Right atrium auricular region (tissue), 2 donors: ENCODE results near the gene ANGPTL2. TPM values are rescaled to one million over a fixed set of nuclear protein-coding genes. Genes with fewer than 3 reads are reported as not detected.
A peak's percentile ranks its signal among the peaks of the same experiment; 100 is the strongest.

Experiments used
- DNase-seq: peaks from one replicate; pipeline ENCODE4 v3.0.0-alpha.2; 2019; ENCODE audit warnings: low spot score
- H3K27ac ChIP-seq, 2 donors: fragments of 200-600 bp; sonication (generic); 1 replicate in 1 of 2; 2 replicates in 1 of 2; pipeline ENCODE4 v1.5.1; 2016 to 2019
- H3K27me3 ChIP-seq, 2 donors: fragments of 200-600 bp; sonication (generic); one replicate each; pipeline versions ENCODE4 v1.5.1 to v1.6.0; 2017 to 2019
- H3K36me3 ChIP-seq: fragments of 200-600 bp; sonication (generic); one replicate; pipeline ENCODE4 v1.5.1; 2016
- H3K4me1 ChIP-seq, 2 donors: fragments of 200-600 bp; sonication (generic); one replicate each; pipeline versions ENCODE4 v1.5.1 to v1.6.0; 2017 to 2019
- H3K4me3 ChIP-seq, 2 donors: fragments of 200-600 bp; sonication (generic); 1 replicate in 1 of 2; 2 replicates in 1 of 2; pipeline ENCODE4 v1.5.1; 2017 to 2019; ENCODE audit warnings: mild to moderate bottlenecking in 1 of 2, moderate library complexity in 1 of 2
- H3K9me3 ChIP-seq, 2 donors: fragments of 200-600 bp; sonication (generic); one replicate each; pipeline ENCODE4 v1.5.1; 2019
- total RNA-seq, 2 donors: library from RNA; depleted of rRNA; stranded (reverse); fragments of >200 nt; gene quantifications; one replicate each; pipeline ENCODE4 v1.1.0, GENCODE V29; 2016
- TF ChIP-seq, protein P1 (sequence below), 2 donors: fragments of 200-600 bp; sonication (generic); IDR thresholded peaks; one replicate each; pipeline ENCODE4 v1.5.1; 2019; ENCODE audit warnings: antibody characterized with exemption in 2 of 2

The ANGPTL2 gene
- total RNA-seq, 2 donors from 2014 or later = 42.8 to 55.8 TPM

DNA sequence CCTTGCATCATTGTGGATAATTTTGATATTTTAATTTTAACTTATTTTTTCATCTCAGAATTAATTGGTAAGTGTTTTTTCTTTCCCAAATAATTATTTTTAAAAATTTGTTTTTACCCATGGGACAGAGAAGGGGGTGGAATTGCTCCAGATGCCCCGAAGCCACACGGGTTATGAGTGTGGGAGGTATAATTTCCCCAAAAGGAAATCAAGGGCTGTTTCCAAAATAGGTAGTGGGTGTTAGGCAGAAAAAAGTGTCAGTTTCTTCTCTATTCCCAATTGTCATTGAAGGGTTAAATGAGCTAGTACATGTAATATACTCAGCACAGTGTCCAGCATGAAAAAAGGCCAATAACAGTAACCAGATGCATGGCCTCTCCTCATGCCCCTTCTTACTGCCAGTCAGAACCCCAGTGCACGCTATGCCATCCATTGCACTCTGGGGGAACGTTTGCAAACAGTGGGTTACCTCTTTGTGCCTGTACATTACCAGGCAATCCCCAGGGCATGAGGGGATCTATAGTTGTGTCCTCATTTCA is 36.4 kb upstream of the ANGPTL2 start:
- Histone ChIP-seq H3K27ac (no peak overlapping the region), H3K36me3 (no peaks in the 10 kb centered on the region), H3K4me1 (peaks cover 0 to 36% of the 10 kb centered on the region in 2 donors), H3K27me3 (no peaks in the 10 kb centered on the region), H3K4me3 (no peak overlapping the region), H3K9me3 (no peaks in the 10 kb centered on the region)
- TF ChIP-seq, protein P1, sequence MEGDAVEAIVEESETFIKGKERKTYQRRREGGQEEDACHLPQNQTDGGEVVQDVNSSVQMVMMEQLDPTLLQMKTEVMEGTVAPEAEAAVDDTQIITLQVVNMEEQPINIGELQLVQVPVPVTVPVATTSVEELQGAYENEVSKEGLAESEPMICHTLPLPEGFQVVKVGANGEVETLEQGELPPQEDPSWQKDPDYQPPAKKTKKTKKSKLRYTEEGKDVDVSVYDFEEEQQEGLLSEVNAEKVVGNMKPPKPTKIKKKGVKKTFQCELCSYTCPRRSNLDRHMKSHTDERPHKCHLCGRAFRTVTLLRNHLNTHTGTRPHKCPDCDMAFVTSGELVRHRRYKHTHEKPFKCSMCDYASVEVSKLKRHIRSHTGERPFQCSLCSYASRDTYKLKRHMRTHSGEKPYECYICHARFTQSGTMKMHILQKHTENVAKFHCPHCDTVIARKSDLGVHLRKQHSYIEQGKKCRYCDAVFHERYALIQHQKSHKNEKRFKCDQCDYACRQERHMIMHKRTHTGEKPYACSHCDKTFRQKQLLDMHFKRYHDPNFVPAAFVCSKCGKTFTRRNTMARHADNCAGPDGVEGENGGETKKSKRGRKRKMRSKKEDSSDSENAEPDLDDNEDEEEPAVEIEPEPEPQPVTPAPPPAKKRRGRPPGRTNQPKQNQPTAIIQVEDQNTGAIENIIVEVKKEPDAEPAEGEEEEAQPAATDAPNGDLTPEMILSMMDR (IDR thresholded peaks at IDR 0.05) = no peak
- no peak for DNase-seq

DNA sequence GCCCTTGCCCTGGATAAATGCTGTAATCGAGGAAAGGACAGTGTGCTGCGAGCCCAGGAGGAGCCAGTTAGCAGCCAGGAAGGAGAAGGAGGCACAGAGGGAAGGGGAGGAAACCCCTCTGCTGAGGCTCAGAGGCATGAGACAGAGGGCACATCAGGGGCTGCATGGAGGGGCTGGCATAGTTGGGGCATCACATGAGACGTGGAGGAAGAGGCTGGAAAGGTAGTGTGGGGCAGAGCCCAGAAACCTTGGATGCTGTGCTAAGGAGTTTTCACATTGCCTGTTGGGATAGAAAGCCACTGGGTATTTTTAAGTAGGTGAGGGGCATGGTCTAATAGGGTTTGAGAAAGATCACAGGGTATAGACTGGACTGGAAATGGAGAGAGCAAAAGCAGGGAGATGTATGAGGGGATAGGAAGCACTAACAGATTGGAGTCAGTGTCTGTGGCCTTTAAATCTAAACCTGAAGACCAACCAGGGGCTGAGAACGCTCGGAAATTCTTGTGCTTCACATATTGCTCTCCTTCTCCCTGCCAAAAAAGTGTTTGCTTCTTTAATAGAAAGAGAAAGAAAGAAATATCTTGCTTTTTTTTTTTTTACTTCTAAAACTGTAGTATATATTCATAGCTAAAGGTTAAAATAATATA is 33.0 kb upstream of the ANGPTL2 start:
- DNase-seq = no peak
- TF ChIP-seq, protein P1 (IDR thresholded peaks at IDR 0.05) = no peak
- H3K4me3 ChIP-seq = no peak overlapping the region
- H3K27me3 ChIP-seq = no peaks in the 10 kb centered on the region
- no peaks in the 10 kb centered on the region for H3K36me3 ChIP-seq
- H3K9me3 ChIP-seq = no peaks in the 10 kb centered on the region
- peak overlapping the region; percentile 38 to 64 for H3K27ac ChIP-seq
- H3K4me1 ChIP-seq = peaks cover 0 to 22% of the 10 kb centered on the region in 2 donors

DNA sequence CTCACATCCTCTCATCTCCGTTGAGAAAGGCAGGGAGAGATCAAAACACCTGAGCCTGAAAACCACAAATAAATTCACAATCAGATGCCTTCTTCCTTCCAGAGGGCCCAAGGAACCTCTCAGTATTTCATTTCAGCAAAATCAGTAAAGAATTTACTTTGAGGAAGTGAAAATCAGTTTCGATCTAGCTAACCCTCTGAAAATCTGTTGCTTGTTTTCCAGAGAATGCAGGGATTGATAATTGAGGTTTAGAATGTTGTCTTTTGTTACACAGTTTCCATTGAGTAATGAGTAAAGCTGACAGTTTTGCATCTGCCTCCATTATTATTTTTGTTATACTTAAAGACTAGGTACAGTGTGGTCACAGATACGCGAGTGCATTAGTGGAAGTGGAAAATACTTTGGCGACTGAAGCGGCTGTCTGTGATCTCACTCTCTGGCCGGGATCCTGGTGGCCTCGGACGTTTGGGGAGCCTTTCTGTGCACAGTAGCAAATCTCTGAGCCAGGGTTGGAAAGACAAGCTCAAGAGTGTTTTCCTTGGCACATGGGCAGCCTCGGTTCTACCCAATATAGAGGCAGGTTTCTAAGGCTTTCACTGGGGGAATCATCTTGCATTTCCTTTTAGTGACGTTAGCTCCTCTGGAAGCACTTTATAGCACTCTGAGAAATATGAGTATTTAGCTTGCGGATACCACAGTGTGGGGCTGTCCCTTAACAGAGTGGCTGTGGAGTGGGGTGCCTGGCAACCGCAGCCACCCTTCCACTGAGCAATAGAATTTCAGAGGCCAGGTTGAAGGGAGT is 32.2 kb upstream of the ANGPTL2 start:
- Histone ChIP-seq H3K9me3 (no peaks in the 10 kb centered on the region), H3K27ac (peak overlapping the region; percentile 38 to 64), H3K27me3 (no peaks in the 10 kb centered on the region), H3K36me3 (no peaks in the 10 kb centered on the region), H3K4me1 (peaks cover 0 to 22% of the 10 kb centered on the region in 2 donors), H3K4me3 (peak overlapping the region in 1 of 2 donors; percentile 8)
- TF ChIP-seq, protein P1 (IDR thresholded peaks at IDR 0.05) = no peak
- DNase-seq = peak; percentile 89

DNA sequence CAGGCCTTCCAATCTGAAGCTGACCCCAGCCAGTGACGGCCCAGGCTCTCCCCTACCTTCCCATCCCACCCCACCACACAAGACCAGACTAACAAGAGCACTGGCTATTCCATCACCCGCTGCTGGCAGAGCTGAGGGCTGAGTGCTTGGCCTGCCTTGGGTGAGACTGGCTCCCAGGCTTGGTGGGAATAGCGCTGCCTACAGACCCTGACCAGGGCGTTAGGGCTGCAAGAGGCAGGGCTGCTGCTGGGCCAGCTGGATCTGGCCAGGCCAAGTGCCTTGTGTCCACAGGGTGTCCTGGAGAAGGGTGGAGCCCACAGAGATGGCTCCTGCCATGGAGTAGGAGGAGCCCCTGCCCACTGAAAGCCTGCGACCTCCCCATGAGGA is 31.6 kb upstream of the ANGPTL2 start:
- Histone ChIP-seq H3K9me3 (no peaks in the 10 kb centered on the region), H3K27ac (peak overlapping the region; percentile 38 to 64), H3K4me1 (peaks cover 0 to 20% of the 10 kb centered on the region in 2 donors), H3K4me3 (no peak overlapping the region), H3K27me3 (no peaks in the 10 kb centered on the region), H3K36me3 (no peaks in the 10 kb centered on the region)
- TF ChIP-seq, protein P1 (IDR thresholded peaks at IDR 0.05) = no peak
- DNase-seq = peak; percentile 58

DNA sequence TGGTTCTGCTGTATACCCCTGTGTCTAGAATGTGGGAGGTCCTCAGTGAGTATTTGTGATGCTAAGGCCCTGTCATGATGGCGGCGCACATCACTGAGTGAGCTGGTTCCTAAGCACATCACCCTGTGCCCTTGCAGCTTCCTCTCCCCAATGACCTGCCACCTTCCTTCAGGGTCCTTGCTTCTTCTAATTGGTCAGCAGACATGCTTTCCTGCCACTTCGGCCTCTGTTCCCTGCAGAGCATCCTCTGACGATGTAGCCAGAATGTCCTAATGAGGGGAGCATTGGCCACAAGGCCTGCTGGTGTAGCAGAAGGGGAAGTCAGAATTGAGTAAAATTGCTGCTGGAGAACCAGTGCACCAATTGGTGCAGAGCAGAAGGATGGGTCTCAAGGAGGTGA is 31.1 kb upstream of the ANGPTL2 start:
- Histone ChIP-seq H3K27me3 (no peaks in the 10 kb centered on the region), H3K4me1 (peaks cover 0 to 18% of the 10 kb centered on the region in 2 donors), H3K27ac (no peak overlapping the region), H3K9me3 (no peaks in the 10 kb centered on the region), H3K4me3 (no peak overlapping the region), H3K36me3 (no peaks in the 10 kb centered on the region)
- TF ChIP-seq, protein P1 (IDR thresholded peaks at IDR 0.05) = no peak
- DNase-seq = no peak
